IMR-90 (cell line): ENCODE results near the gene KLHL6. TPM values are rescaled to one million over a fixed set of nuclear protein-coding genes. Genes with fewer than 3 reads are reported as not detected.

Source experiments
- ATAC-seq: fragments of 200-7000 bp; cut with Tn5 transposase; 2 replicates; pipeline ENCODE4 v1.9.1; 2020; ENCODE audit warnings: low read depth, mild to moderate bottlenecking, moderate library complexity
- BruUV-seq: library from RNA; stranded (reverse); fragments of 400-500 nt; replicated peaks from 2 replicates; lab custom pipeline; 2021; lab: Mats Ljungman, UMichigan
- CTCF ChIA-PET: fragments of 300-600 bp; formaldehyde crosslinking; extraction: SDS; loops from one replicate; lab custom pipeline; 2021; ENCODE audit warnings: antibody characterized with exemption; lab: Yijun Ruan, JAX
- POLR2A ChIA-PET: fragments of 300-600 bp; sonication (Branson Sonifier 250); formaldehyde crosslinking; loops from one replicate; lab custom pipeline; 2022; ENCODE audit warnings: antibody characterized with exemption; ENCODE audit not compliant: unreplicated experiment; lab: Charles Lee
- DNase-seq: peaks from one replicate; pipeline ENCODE4 v3.0.0; 2013
- H2AFZ ChIP-seq: replicated peaks from 2 replicates; pipeline ENCODE3; 2013; ENCODE audit warnings: low read length, mild to moderate bottlenecking; ENCODE audit not compliant: poor library complexity
- H2AK5ac ChIP-seq: 2 replicates; pipeline ENCODE4 v1.6.1; 2013; ENCODE audit warnings: low read depth, low read length, inconsistent platforms
- H2AK9ac ChIP-seq: replicated peaks from 2 replicates; pipeline ENCODE3; 2013; ENCODE audit warnings: mild to moderate bottlenecking, low read depth, low read length, moderate library complexity; ENCODE audit not compliant: poor library complexity
- H2BK120ac ChIP-seq: 2 replicates; pipeline ENCODE4 v1.6.1; 2013; ENCODE audit warnings: low read depth, low read length, inconsistent platforms
- H2BK15ac ChIP-seq: 3 replicates; pipeline ENCODE4 v1.6.1; 2013; ENCODE audit warnings: low read depth, low read length, inconsistent platforms
- H2BK20ac ChIP-seq: 2 replicates; pipeline ENCODE4 v1.6.1; 2013; ENCODE audit warnings: low read depth, mild to moderate bottlenecking, inconsistent platforms, low read length, moderate library complexity
- H2BK5ac ChIP-seq: 2 replicates; pipeline ENCODE4 v1.6.1; 2013; ENCODE audit warnings: mild to moderate bottlenecking, low read depth, low read length, inconsistent platforms; ENCODE audit not compliant: poor library complexity, severe bottlenecking
- H3K14ac ChIP-seq: replicated peaks from 2 replicates; pipeline ENCODE4 v1.6.1; 2013; ENCODE audit warnings: low read depth, low read length, inconsistent platforms
- H3K18ac ChIP-seq: 2 replicates; pipeline ENCODE4 v1.6.1; 2013; ENCODE audit warnings: low read depth, low read length, control low read depth
- H3K23ac ChIP-seq: 2 replicates; pipeline ENCODE4 v1.6.1; 2013; ENCODE audit warnings: low read depth, low read length, inconsistent platforms
- H3K27ac ChIP-seq: 2 replicates; pipeline ENCODE4 v1.5.1; 2013; ENCODE audit warnings: mild to moderate bottlenecking, control low read depth, low read length; ENCODE audit not compliant: insufficient read depth
- H3K27me3 ChIP-seq: 2 replicates; pipeline ENCODE4 v1.6.1; 2013; ENCODE audit warnings: low read length; ENCODE audit not compliant: control insufficient read depth, insufficient read depth
- H3K36me3 ChIP-seq: 2 replicates; pipeline ENCODE4 v1.6.1; 2013; ENCODE audit warnings: low read length, mixed read lengths; ENCODE audit not compliant: control insufficient read depth, insufficient read depth
- H3K4ac ChIP-seq: 2 replicates; pipeline ENCODE4 v1.6.1; 2013; ENCODE audit warnings: low read depth, low read length, inconsistent platforms
- H3K4me1 ChIP-seq: 2 replicates; pipeline ENCODE4 v1.6.1; 2013; ENCODE audit warnings: low read length, mixed read lengths; ENCODE audit not compliant: control insufficient read depth, insufficient read depth
- H3K4me2 ChIP-seq: 2 replicates; pipeline ENCODE4 v1.6.1; 2013; ENCODE audit warnings: low read depth, mild to moderate bottlenecking, control low read depth, low read length, moderate library complexity
- H3K4me3 ChIP-seq: 2 replicates; pipeline ENCODE4 v1.5.1; 2013; ENCODE audit warnings: low read depth, mild to moderate bottlenecking, control low read depth, low read length, moderate library complexity; ENCODE audit not compliant: insufficient read depth
- H3K56ac ChIP-seq: 2 replicates; pipeline ENCODE4 v1.6.1; 2013; ENCODE audit warnings: low read length, inconsistent platforms; ENCODE audit not compliant: insufficient read depth; ENCODE audit errors: extremely low read depth
- H3K79me1 ChIP-seq, 2 experiments: 2 replicates each; pipeline ENCODE4 v1.6.1; 2013; ENCODE audit warnings: low read length in 2 of 2, inconsistent platforms in 1 of 2, low read depth in 1 of 2
- H3K9ac ChIP-seq: 2 replicates; pipeline ENCODE4 v1.6.1; 2013; ENCODE audit warnings: low read depth, low read length, control low read depth
- H3K9me1 ChIP-seq: 2 replicates; pipeline ENCODE4 v1.6.1; 2013; ENCODE audit warnings: low read length, inconsistent platforms; ENCODE audit not compliant: insufficient read depth
- H3K9me3 ChIP-seq: 2 replicates; pipeline ENCODE4 v1.6.1; 2013; ENCODE audit warnings: low read length; ENCODE audit not compliant: control insufficient read depth, insufficient read depth
- H4K20me1 ChIP-seq: 2 replicates; pipeline ENCODE4 v1.6.1; 2013; ENCODE audit warnings: low read length, inconsistent platforms; ENCODE audit not compliant: insufficient read depth
- H4K5ac ChIP-seq: 2 replicates; pipeline ENCODE4 v1.6.1; 2013; ENCODE audit warnings: mild to moderate bottlenecking, low read depth, low read length, control low read depth
- H4K8ac ChIP-seq, 2 experiments: 2 replicates each; pipeline ENCODE4 v1.6.1; 2013; ENCODE audit warnings: low read depth in 2 of 2, low read length in 2 of 2, control low read depth in 1 of 2, inconsistent platforms in 1 of 2
- H4K91ac ChIP-seq: 2 replicates; pipeline ENCODE4 v1.6.1; 2013; ENCODE audit warnings: low read depth, low read length, inconsistent platforms; ENCODE audit not compliant: insufficient read depth
- BHLHE40 ChIP-seq: fragments of 150-350 bp; IDR thresholded peaks from 2 replicates; pipeline ENCODE4 v1.6.1; 2016; ENCODE audit warnings: mild to moderate bottlenecking, low read depth, low read length
- FOS ChIP-seq: fragments of 150-350 bp; IDR thresholded peaks from 2 replicates; pipeline ENCODE4 v1.6.1; 2016; ENCODE audit warnings: low read depth, low read length
- MAFK ChIP-seq: IDR thresholded peaks from 2 replicates; pipeline ENCODE4 v1.6.1; 2012; ENCODE audit warnings: low read depth, low read length, improper control_type of control experiment
- MAZ ChIP-seq: IDR thresholded peaks from 2 replicates; pipeline ENCODE4 v1.6.1; 2012; ENCODE audit warnings: low read depth, mild to moderate bottlenecking, low read length, improper control_type of control experiment, moderate library complexity, borderline replicate concordance
- WGBS, 2 experiments: methylation state at CpG; one replicate each; pipeline versions ENCODE4 v1.1.5 to v1.1.7; 2013; ENCODE audit warnings: missing lambda C conversion rate in 2 of 2; ENCODE audit not compliant: insufficient read length in 1 of 2; ENCODE audit errors: extremely low coverage in 2 of 2; 5-methylcytosine and 5-hydroxymethylcytosine counted together
- dilution Hi-C: fragments of 300-500 bp; cut with HindIII; formaldehyde crosslinking; loops from one replicate; pipeline ENCODE4 v1.14.3; 2018; ENCODE audit warnings: low sequenced_read_pairs; ENCODE audit not compliant: unreplicated experiment
- in situ Hi-C: fragments of 300-500 bp; cut with MboI; formaldehyde crosslinking; loops from 3 replicates; pipeline ENCODE4 v1.14.3; 2019; ENCODE audit warnings: low sequenced_read_pairs, inconsistent platforms, mixed read lengths
- intact Hi-C: fragments of 100-400 bp; cut with micrococcal nuclease; formaldehyde crosslinking; loops from 2 replicates; pipeline ENCODE4 v1.10.0; 2022
- polyA plus RNA-seq, 3 experiments: library from polyadenylated mRNA; depleted of rRNA; stranded (reverse); fragments of >200 nt; gene quantifications; 2 replicates each; pipeline ENCODE4 v1.2.3, GENCODE V29; 2012; ENCODE audit warnings: low replicate concordance in 1 of 3
- total RNA-seq: library from RNA; depleted of rRNA; stranded (reverse); fragments of >200 nt; gene quantifications from 2 replicates; pipeline ENCODE4 v1.2.3, GENCODE V29; 2012

Gene KLHL6
- total and polyA plus RNA-seq, 2 of the 4 experiments (the other 2 are of a cell fraction), result not detected

DNA sequence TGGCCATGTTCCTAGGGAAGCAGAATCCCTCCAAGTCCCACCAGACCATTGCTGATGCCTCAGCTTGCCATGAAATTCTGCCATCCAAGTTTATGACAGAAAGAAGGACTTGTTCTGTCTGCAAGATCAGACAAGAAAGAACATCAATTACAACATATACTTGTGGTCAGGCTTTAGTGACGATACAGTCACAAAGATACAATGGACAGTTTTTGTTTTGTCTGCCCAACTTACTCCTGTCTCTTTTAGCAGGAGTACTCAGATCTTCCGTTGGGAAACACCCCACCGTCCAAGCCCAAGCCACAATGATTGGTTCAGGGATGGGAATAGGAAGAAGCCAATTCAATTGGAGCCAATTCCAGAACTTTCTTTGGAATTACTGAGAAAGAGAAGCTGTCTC is 15.7 kb downstream of the KLHL6 start:
- no peak overlapping the region for H3K4me3 ChIP-seq
- ChIA-PET POLR2A (no interaction called here), CTCF (no interaction called here)
- no peak overlapping the region for H3K9ac ChIP-seq
- H4K5ac ChIP-seq, result no peak overlapping the region
- H3K4me1 ChIP-seq, result peaks cover 4% of the 10 kb centered on the region; the same call in 1 of the 2 replicates
- H2BK120ac ChIP-seq, result no peak overlapping the region
- TF ChIP-seq FOS (no peak), MAFK (no peak), BHLHE40 (no peak), MAZ (no peak)
- in situ Hi-C loops (no loop called here), intact Hi-C loops (no loop called here), dilution Hi-C loops (no loop called here)
- H3K9me1 ChIP-seq, result no peaks in the 10 kb centered on the region
- no CpG with 5 or more reads among the region's 3 CpGs for WGBS, 2 experiments
- no peaks in the 10 kb centered on the region for H4K20me1 ChIP-seq
- H4K8ac ChIP-seq, result no peak overlapping the region
- H3K27ac ChIP-seq, result no peak overlapping the region
- H3K36me3 ChIP-seq, result no peaks in the 10 kb centered on the region
- no peak overlapping the region for H3K4ac ChIP-seq
- no peak overlapping the region for H3K18ac ChIP-seq
- H2BK20ac ChIP-seq, result no peak overlapping the region
- H2AK5ac ChIP-seq, result no peak overlapping the region
- H3K79me1 ChIP-seq, result no peaks in the 10 kb centered on the region
- no peak overlapping the region for H3K56ac ChIP-seq
- H3K27me3 ChIP-seq, result peaks cover 15% of the 10 kb centered on the region
- no peak overlapping the region for H2BK5ac ChIP-seq
- no peak overlapping the region for H3K23ac ChIP-seq
- H2AK9ac ChIP-seq, result no peak overlapping the region
- H3K9me3 ChIP-seq, result no peaks in the 10 kb centered on the region
- no TSS peak for BruUV-seq
- DNase-seq, result no peak
- no peak overlapping the region for H2AFZ ChIP-seq
- no peak overlapping the region for H2BK15ac ChIP-seq
- H3K14ac ChIP-seq, result no peak overlapping the region
- ATAC-seq, result no peak
- H4K91ac ChIP-seq, result no peak overlapping the region
- H3K4me2 ChIP-seq, result no peak overlapping the region
